HG03565 (cell line): Measurements from ENCODE around the gene PAH.

Experiments
- ATAC-seq: cut with Tn5 transposase; IDR thresholded peaks from one replicate; pipeline ENCODE4 v1.9.1; 2021; ENCODE audit warnings: mild to moderate bottlenecking, moderate library complexity; ENCODE audit not compliant: unreplicated experiment

Gene PAH

GRCh38 chr12:102950950-102951619, 34.0 kb upstream of the PAH start:
- ATAC-seq, result no peak

GRCh38 chr12:102950107-102950949, 33.3 kb upstream of the PAH start:
- no peak for ATAC-seq

GRCh38 chr12:102948941-102949352, 31.9 kb upstream of the PAH start:
- no peak for ATAC-seq

GRCh38 chr12:102946042-102946441, 29.0 kb upstream of the PAH start:
- ATAC-seq, result no peak

- no peak for ATAC-seq
These were observed 22.7 kb upstream of the PAH start for GRCh38 chr12:102939670-102940222.

- ATAC-seq, result no peak
These were observed 22.0 kb upstream of the PAH start for GRCh38 chr12:102939059-102939458.

GRCh38 chr12:102933168-102933567, 16.1 kb upstream of the PAH start:
- ATAC-seq, result no peak

GRCh38 chr12:102927220-102927619, 10.2 kb upstream of the PAH start:
- no peak for ATAC-seq

- no peak for ATAC-seq
These were observed 4.2 kb upstream of the PAH start for GRCh38 chr12:102921240-102921639.

- ATAC-seq, result no peak
These were observed 3.2 kb upstream of the PAH start for GRCh38 chr12:102920271-102920670.

- no peak for ATAC-seq
These were observed 1.8 kb upstream of the PAH start for GRCh38 chr12:102918840-102919239.

GRCh38 chr12:102916252-102917025, 605 bp downstream of the PAH start:
- ATAC-seq, result no peak

- ATAC-seq, result no peak
These were observed 3.4 kb downstream of the PAH start for GRCh38 chr12:102913453-102914226.

- ATAC-seq, result no peak
These were observed 4.8 kb downstream of the PAH start for GRCh38 chr12:102912258-102912657.

GRCh38 chr12:102911320-102911719, 5.7 kb downstream of the PAH start:
- no peak for ATAC-seq

- ATAC-seq, result no peak
These were observed 6.3 kb downstream of the PAH start for GRCh38 chr12:102910792-102911191.

GRCh38 chr12:102910137-102910536, 6.9 kb downstream of the PAH start:
- ATAC-seq, result no peak

GRCh38 chr12:102907918-102908317, 9.1 kb downstream of the PAH start:
- no peak for ATAC-seq

GRCh38 chr12:102905229-102905628, 11.8 kb downstream of the PAH start:
- no peak for ATAC-seq

- ATAC-seq, result no peak
These were observed 13.6 kb downstream of the PAH start for GRCh38 chr12:102903337-102904007.
